T-helper 17 cell (primary cell): Measurements from ENCODE around the gene FADS2. TPM values are rescaled to one million over a fixed set of nuclear protein-coding genes. Genes with fewer than 3 reads are reported as not detected.

Experiments used
- ATAC-seq: fragments of 150-1000 bp; cut with Tn5 transposase; 2 replicates; pipeline ENCODE4 v1.10.0; 2021; ENCODE audit warnings: mild to moderate bottlenecking, moderate library complexity
- DNase-seq, 3 donors: peaks; one replicate each; pipeline versions ENCODE4 v3.0.0 to v3.0.0-alpha.2; 2020 to 2021
- H3K9me3 ChIP-seq: one replicate; pipeline ENCODE4 v1.7.0; 2013; ENCODE audit warnings: low read length, mild to moderate bottlenecking; ENCODE audit not compliant: control insufficient read depth, poor library complexity, severe bottlenecking
- H3K27ac Mint-ChIP-seq: one replicate; pipeline ENCODE4 v1.8.0; 2022; ENCODE audit warnings: mild to moderate bottlenecking, moderate library complexity, mixed read lengths
- H3K27me3 Mint-ChIP-seq: one replicate; pipeline ENCODE4 v1.8.0; 2022; ENCODE audit warnings: mixed read lengths
- H3K36me3 Mint-ChIP-seq: one replicate; pipeline ENCODE4 v1.8.0; 2022; ENCODE audit warnings: low read depth, mixed read lengths
- H3K4me1 Mint-ChIP-seq: one replicate; pipeline ENCODE4 v1.8.0; 2022; ENCODE audit warnings: mild to moderate bottlenecking, mixed read lengths
- H3K4me3 Mint-ChIP-seq: one replicate; pipeline ENCODE4 v1.8.0; 2022; ENCODE audit warnings: mild to moderate bottlenecking, moderate library complexity, mixed read lengths
- total RNA-seq, 4 donors: library from RNA in 2 of 4; stranded (reverse) in 2 of 4; gene quantifications; one replicate each; pipeline ENCODE4 v1.2.3 and lab custom pipeline; 2022 to 2026

The FADS2 gene
- total RNA-seq, 2 donors from 2014 or later, result 5.2 to 15.7 TPM

- H3K4me3 Mint-ChIP-seq, result no peak overlapping the region
- peaks cover 5% of the 10 kb centered on the region for H3K4me1 Mint-ChIP-seq
- H3K27ac Mint-ChIP-seq, result no peak overlapping the region
- DNase-seq, result no peak
- no peaks in the 10 kb centered on the region for H3K36me3 Mint-ChIP-seq
- no peaks in the 10 kb centered on the region for H3K9me3 ChIP-seq
- ATAC-seq, result no peak
- H3K27me3 Mint-ChIP-seq, result peaks cover 13% of the 10 kb centered on the region
These were observed 73.3 kb downstream of the FADS2 start for GRCh38 chr11:61901397-61901796.

- H3K9me3 ChIP-seq, result no peaks in the 10 kb centered on the region
- Mint-ChIP-seq H3K4me1 (peaks cover 5% of the 10 kb centered on the region), H3K27ac (no peak overlapping the region), H3K36me3 (no peaks in the 10 kb centered on the region), H3K27me3 (peaks cover 13% of the 10 kb centered on the region), H3K4me3 (no peak overlapping the region)
- DNase-seq (no peak), ATAC-seq (no peak)
These were observed 74.2 kb downstream of the FADS2 start for GRCh38 chr11:61902313-61902712.

GRCh38 chr11:61903845-61904244 is 75.7 kb downstream of the FADS2 start:
- no peaks in the 10 kb centered on the region for H3K9me3 ChIP-seq
- no peaks in the 10 kb centered on the region for H3K36me3 Mint-ChIP-seq
- DNase-seq (no peak), ATAC-seq (no peak)
- H3K4me3 Mint-ChIP-seq, result no peak overlapping the region
- no peak overlapping the region for H3K27ac Mint-ChIP-seq
- H3K4me1 Mint-ChIP-seq, result peaks cover 5% of the 10 kb centered on the region
- H3K27me3 Mint-ChIP-seq, result peaks cover 13% of the 10 kb centered on the region

GRCh38 chr11:61904539-61905048 is 76.5 kb downstream of the FADS2 start:
- DNase-seq (no peak), ATAC-seq (no peak)
- Mint-ChIP-seq H3K4me1 (no peaks in the 10 kb centered on the region), H3K27me3 (peaks cover 13% of the 10 kb centered on the region), H3K4me3 (no peak overlapping the region), H3K36me3 (no peaks in the 10 kb centered on the region), H3K27ac (no peak overlapping the region)
- no peaks in the 10 kb centered on the region for H3K9me3 ChIP-seq

GRCh38 chr11:61905067-61905696 is 77.1 kb downstream of the FADS2 start:
- ATAC-seq, result no peak
- H3K4me1 Mint-ChIP-seq, result no peaks in the 10 kb centered on the region
- no peak for DNase-seq
- no peak overlapping the region for H3K4me3 Mint-ChIP-seq
- no peaks in the 10 kb centered on the region for H3K36me3 Mint-ChIP-seq
- no peaks in the 10 kb centered on the region for H3K9me3 ChIP-seq
- peaks cover 13% of the 10 kb centered on the region for H3K27me3 Mint-ChIP-seq
- H3K27ac Mint-ChIP-seq, result no peak overlapping the region

GRCh38 chr11:61905801-61906521 is 77.9 kb downstream of the FADS2 start:
- Mint-ChIP-seq H3K4me1 (no peaks in the 10 kb centered on the region), H3K4me3 (no peak overlapping the region), H3K27me3 (peaks cover 13% of the 10 kb centered on the region), H3K27ac (no peak overlapping the region), H3K36me3 (no peaks in the 10 kb centered on the region)
- H3K9me3 ChIP-seq, result no peaks in the 10 kb centered on the region
- DNase-seq (no peak), ATAC-seq (no peak)

GRCh38 chr11:61906522-61906909 is 78.4 kb downstream of the FADS2 start:
- H3K9me3 ChIP-seq, result no peaks in the 10 kb centered on the region
- Mint-ChIP-seq H3K4me1 (no peaks in the 10 kb centered on the region), H3K4me3 (no peak overlapping the region), H3K27me3 (peaks cover 15% of the 10 kb centered on the region), H3K27ac (no peak overlapping the region), H3K36me3 (no peaks in the 10 kb centered on the region)
- no peak for ATAC-seq
- no peak for DNase-seq

- Mint-ChIP-seq H3K27me3 (peaks cover 19% of the 10 kb centered on the region), H3K4me3 (no peak overlapping the region), H3K27ac (no peak overlapping the region), H3K36me3 (no peaks in the 10 kb centered on the region), H3K4me1 (no peaks in the 10 kb centered on the region)
- DNase-seq (no peak), ATAC-seq (no peak)
- H3K9me3 ChIP-seq, result no peaks in the 10 kb centered on the region
These were observed 79.2 kb downstream of the FADS2 start for GRCh38 chr11:61907282-61907681.

- H3K4me1 Mint-ChIP-seq, result peaks cover 3% of the 10 kb centered on the region
- no peaks in the 10 kb centered on the region for H3K9me3 ChIP-seq
- no peak for ATAC-seq
- no peak overlapping the region for H3K27ac Mint-ChIP-seq
- H3K27me3 Mint-ChIP-seq, result peaks cover 21% of the 10 kb centered on the region
- no peak for DNase-seq
- no peaks in the 10 kb centered on the region for H3K36me3 Mint-ChIP-seq
- H3K4me3 Mint-ChIP-seq, result no peak overlapping the region
These were observed 80.0 kb downstream of the FADS2 start for GRCh38 chr11:61907871-61908729.

GRCh38 chr11:61908730-61909316 is 80.7 kb downstream of the FADS2 start:
- no peaks in the 10 kb centered on the region for H3K36me3 Mint-ChIP-seq
- peaks cover 22% of the 10 kb centered on the region for H3K27me3 Mint-ChIP-seq
- H3K9me3 ChIP-seq, result no peaks in the 10 kb centered on the region
- H3K4me3 Mint-ChIP-seq, result no peak overlapping the region
- H3K4me1 Mint-ChIP-seq, result peaks cover 3% of the 10 kb centered on the region
- no peak overlapping the region for H3K27ac Mint-ChIP-seq
- ATAC-seq, result no peak
- DNase-seq, result no peak

GRCh38 chr11:61910187-61911127 is 82.4 kb downstream of the FADS2 start:
- H3K27ac Mint-ChIP-seq, result no peak overlapping the region
- peaks cover 4% of the 10 kb centered on the region for H3K4me1 Mint-ChIP-seq
- ATAC-seq (no peak), DNase-seq (peak in 1 of 3 donors; percentile 0)
- no peaks in the 10 kb centered on the region for H3K9me3 ChIP-seq
- H3K27me3 Mint-ChIP-seq, result peaks cover 33% of the 10 kb centered on the region
- no peak overlapping the region for H3K4me3 Mint-ChIP-seq
- H3K36me3 Mint-ChIP-seq, result no peaks in the 10 kb centered on the region

- no peaks in the 10 kb centered on the region for H3K9me3 ChIP-seq
- Mint-ChIP-seq H3K36me3 (no peaks in the 10 kb centered on the region), H3K4me3 (no peak overlapping the region), H3K27me3 (peaks cover 38% of the 10 kb centered on the region), H3K4me1 (peaks cover 5% of the 10 kb centered on the region), H3K27ac (no peak overlapping the region)
- DNase-seq (no peak), ATAC-seq (no peak)
These were observed 83.1 kb downstream of the FADS2 start for GRCh38 chr11:61911128-61911700.
